Neuronal stem cell (in vitro differentiated cells): ENCODE measurements around the gene ITPRID2.

ENCODE experiments used
- DNase-seq: peaks from one replicate; pipeline ENCODE4 v3.0.0-alpha.2; 2013; ENCODE audit warnings: low spot score
- H2AFZ ChIP-seq: one replicate; pipeline ENCODE4 v1.6.1; 2013; ENCODE audit warnings: mild to moderate bottlenecking, low read length, inconsistent platforms
- H2AK5ac ChIP-seq: 2 replicates; pipeline ENCODE4 v1.6.1; 2013; ENCODE audit warnings: low read depth, mild to moderate bottlenecking, inconsistent platforms, low read length, moderate library complexity, mixed read lengths
- H2BK120ac ChIP-seq: 2 replicates; pipeline ENCODE4 v1.6.1; 2013; ENCODE audit warnings: low read depth, mild to moderate bottlenecking, inconsistent platforms, low read length, moderate library complexity, mixed read lengths
- H2BK12ac ChIP-seq: one replicate; pipeline ENCODE4 v1.6.1; 2013; ENCODE audit warnings: low read length, inconsistent platforms
- H2BK15ac ChIP-seq: 2 replicates; pipeline ENCODE4 v1.6.1; 2013; ENCODE audit warnings: mild to moderate bottlenecking, low read length, inconsistent platforms, mixed read lengths
- H2BK5ac ChIP-seq: one replicate; pipeline ENCODE4 v1.6.1; 2013; ENCODE audit warnings: inconsistent platforms, mild to moderate bottlenecking, low read length, moderate library complexity
- H3K14ac ChIP-seq: one replicate; pipeline ENCODE4 v1.6.1; 2013; ENCODE audit warnings: low read length, inconsistent platforms
- H3K18ac ChIP-seq: 2 replicates; pipeline ENCODE4 v1.6.1; 2013; ENCODE audit warnings: low read length, inconsistent platforms
- H3K23ac ChIP-seq: 2 replicates; pipeline ENCODE4 v1.6.1; 2013; ENCODE audit warnings: low read depth, mild to moderate bottlenecking, mixed read lengths, low read length, inconsistent platforms; ENCODE audit not compliant: poor library complexity
- H3K27ac ChIP-seq: replicated peaks from 3 replicates; pipeline ENCODE4 v1.5.1; 2013; ENCODE audit warnings: low read length, inconsistent platforms
- H3K27me3 ChIP-seq, 3 experiments: 2 replicates each; pipeline ENCODE4 v1.6.1; 2013; ENCODE audit warnings: low read length in 3 of 3, mild to moderate bottlenecking in 2 of 3, inconsistent platforms in 1 of 3, low read depth in 1 of 3, mixed read lengths in 1 of 3, moderate library complexity in 1 of 3; ENCODE audit not compliant: control insufficient read depth in 3 of 3, insufficient read depth in 3 of 3
- H3K36me3 ChIP-seq, 2 donors: replicated peaks in 1 of 2; 2 replicates each; pipeline ENCODE4 v1.6.1; 2013; ENCODE audit warnings: low read length in 2 of 2; ENCODE audit not compliant: control insufficient read depth in 2 of 2, insufficient read depth in 2 of 2
- H3K4ac ChIP-seq: 2 replicates; pipeline ENCODE4 v1.6.1; 2013; ENCODE audit warnings: inconsistent platforms, mild to moderate bottlenecking, low read length, moderate library complexity
- H3K4me1 ChIP-seq, 2 donors: 1 replicate in 1 of 2; 2 replicates in 1 of 2; pipeline ENCODE4 v1.6.1; 2013; ENCODE audit warnings: low read length in 2 of 2, low read depth in 1 of 2; ENCODE audit not compliant: control insufficient read depth in 2 of 2, insufficient read depth in 1 of 2
- H3K4me2 ChIP-seq: one replicate; pipeline ENCODE4 v1.6.1; 2013; ENCODE audit warnings: mild to moderate bottlenecking, low read length, inconsistent platforms; ENCODE audit not compliant: insufficient read depth, poor library complexity, severe bottlenecking
- H3K4me3 ChIP-seq, 2 donors: 2 replicates each; pipeline ENCODE4 v1.5.1; 2013; ENCODE audit warnings: low read length in 2 of 2, mild to moderate bottlenecking in 2 of 2, inconsistent platforms in 1 of 2, moderate library complexity in 1 of 2
- H3K79me1 ChIP-seq: one replicate; pipeline ENCODE4 v1.6.1; 2013; ENCODE audit warnings: low read depth, mild to moderate bottlenecking, inconsistent platforms, low read length, moderate library complexity
- H3K9ac ChIP-seq: one replicate; pipeline ENCODE4 v1.6.1; 2013; ENCODE audit warnings: mild to moderate bottlenecking, low read depth, low read length, inconsistent platforms; ENCODE audit not compliant: poor library complexity
- H3K9me3 ChIP-seq, 2 donors: replicated peaks in 1 of 2; 2 replicates each; pipeline versions ENCODE3 to v1.6.1; 2013; ENCODE audit warnings: low read length in 2 of 2, mild to moderate bottlenecking in 2 of 2, inconsistent platforms in 1 of 2, low read depth in 1 of 2, mixed read lengths in 1 of 2, moderate library complexity in 1 of 2; ENCODE audit not compliant: control insufficient read depth in 2 of 2, insufficient read depth in 1 of 2
- H4K8ac ChIP-seq: one replicate; pipeline ENCODE4 v1.6.1; 2013; ENCODE audit warnings: low read depth, mild to moderate bottlenecking, inconsistent platforms, low read length, moderate library complexity
- H4K91ac ChIP-seq: one replicate; pipeline ENCODE4 v1.6.1; 2013; ENCODE audit warnings: low read length, low read depth, mild to moderate bottlenecking, inconsistent platforms; ENCODE audit not compliant: poor library complexity
- WGBS, 2 donors: extraction: QIAGEN DNeasy Blood & Tissue Kit; methylation state at CpG; one replicate each; pipeline ENCODE4 v1.1.7; 2013; ENCODE audit warnings: missing lambda C conversion rate in 2 of 2, mixed read lengths in 1 of 2; ENCODE audit not compliant: insufficient read length in 2 of 2, insufficient replicate concordance in 1 of 2; ENCODE audit errors: extremely low coverage in 2 of 2; 5-methylcytosine and 5-hydroxymethylcytosine counted together

The ITPRID2 gene

GRCh38 chr2:181896286-181896685 is 4.8 kb downstream of the ITPRID2 start:
- Histone ChIP-seq H3K4ac (no peak overlapping the region), H2BK15ac (no peak overlapping the region), H2BK12ac (no peak overlapping the region), H3K27ac (no peak overlapping the region), H3K14ac (no peak overlapping the region), H4K91ac (no peak overlapping the region), H3K18ac (no peak overlapping the region), H2AK5ac (no peak overlapping the region), H3K4me1 (peaks cover 1 to 5% of the 10 kb centered on the region in 2 donors), H2AFZ (no peak overlapping the region), H3K9ac (no peak overlapping the region), H3K23ac (no peak overlapping the region), H3K4me2 (no peak overlapping the region), H3K27me3 (no peaks in the 10 kb centered on the region), H2BK120ac (no peak overlapping the region), H2BK5ac (no peak overlapping the region), H3K9me3 (no peaks in the 10 kb centered on the region), H3K36me3 (peaks cover 2 to 82% of the 10 kb centered on the region in 2 donors), H3K4me3 (no peak overlapping the region), H3K79me1 (peaks cover 4% of the 10 kb centered on the region), H4K8ac (no peak overlapping the region)
- WGBS, 2 donors = no CpG with 5 or more reads among the region's 1 CpG
- DNase-seq = no peak

GRCh38 chr2:181900007-181900651 is 8.6 kb downstream of the ITPRID2 start:
- no peak overlapping the region for H2AFZ ChIP-seq
- H4K8ac ChIP-seq = no peak overlapping the region
- H2BK120ac ChIP-seq = no peak overlapping the region
- H3K27me3 ChIP-seq = no peaks in the 10 kb centered on the region
- H3K4me3 ChIP-seq = no peak overlapping the region
- no peak overlapping the region for H3K18ac ChIP-seq
- no peak overlapping the region for H3K27ac ChIP-seq
- H3K14ac ChIP-seq = no peak overlapping the region
- no peak overlapping the region for H2AK5ac ChIP-seq
- no peaks in the 10 kb centered on the region for H3K9me3 ChIP-seq
- no peak overlapping the region for H3K4me2 ChIP-seq
- WGBS, 2 donors = no CpG with 5 or more reads among the region's 3 CpGs
- H2BK15ac ChIP-seq = no peak overlapping the region
- no peaks in the 10 kb centered on the region for H3K4me1 ChIP-seq
- H2BK12ac ChIP-seq = no peak overlapping the region
- no peak overlapping the region for H4K91ac ChIP-seq
- H3K36me3 ChIP-seq = peaks cover 4 to 100% of the 10 kb centered on the region in 2 donors
- H3K9ac ChIP-seq = no peak overlapping the region
- no peak overlapping the region for H2BK5ac ChIP-seq
- DNase-seq = no peak
- H3K4ac ChIP-seq = no peak overlapping the region
- H3K79me1 ChIP-seq = no peaks in the 10 kb centered on the region
- H3K23ac ChIP-seq = no peak overlapping the region

GRCh38 chr2:181902625-181903024 is 11.1 kb downstream of the ITPRID2 start:
- Histone ChIP-seq H2BK120ac (no peak overlapping the region), H4K91ac (no peak overlapping the region), H3K36me3 (peaks cover 6 to 100% of the 10 kb centered on the region in 2 donors), H2BK15ac (no peak overlapping the region), H3K79me1 (no peaks in the 10 kb centered on the region), H2AK5ac (no peak overlapping the region), H2BK12ac (no peak overlapping the region), H3K9ac (no peak overlapping the region), H3K23ac (no peak overlapping the region), H3K4me1 (no peaks in the 10 kb centered on the region), H3K27me3 (no peaks in the 10 kb centered on the region), H2AFZ (no peak overlapping the region), H4K8ac (no peak overlapping the region), H3K27ac (no peak overlapping the region), H3K4me3 (no peak overlapping the region), H3K4ac (no peak overlapping the region), H3K9me3 (no peaks in the 10 kb centered on the region), H3K18ac (no peak overlapping the region), H3K4me2 (no peak overlapping the region), H3K14ac (no peak overlapping the region), H2BK5ac (no peak overlapping the region)
- no peak for DNase-seq
- no CpG with 5 or more reads among the region's 3 CpGs for WGBS, 2 donors

- Histone ChIP-seq H3K4ac (no peak overlapping the region), H4K8ac (no peak overlapping the region), H2AFZ (no peak overlapping the region), H2BK12ac (no peak overlapping the region), H3K9me3 (no peaks in the 10 kb centered on the region), H3K79me1 (no peaks in the 10 kb centered on the region), H2BK120ac (no peak overlapping the region), H3K36me3 (peaks cover 6 to 100% of the 10 kb centered on the region in 2 donors), H2AK5ac (no peak overlapping the region), H3K4me1 (no peaks in the 10 kb centered on the region), H2BK5ac (no peak overlapping the region), H3K23ac (no peak overlapping the region), H4K91ac (no peak overlapping the region), H3K27ac (no peak overlapping the region), H3K14ac (no peak overlapping the region), H3K4me3 (no peak overlapping the region), H3K18ac (no peak overlapping the region), H2BK15ac (no peak overlapping the region), H3K9ac (no peak overlapping the region), H3K27me3 (no peaks in the 10 kb centered on the region), H3K4me2 (no peak overlapping the region)
- WGBS, 2 donors = no CpG with 5 or more reads among the region's 2 CpGs
- peak; percentile 9 for DNase-seq
These were observed 12.6 kb downstream of the ITPRID2 start for GRCh38 chr2:181904022-181904632.
